ENCODE results near the gene TAF4B.

DNA sequence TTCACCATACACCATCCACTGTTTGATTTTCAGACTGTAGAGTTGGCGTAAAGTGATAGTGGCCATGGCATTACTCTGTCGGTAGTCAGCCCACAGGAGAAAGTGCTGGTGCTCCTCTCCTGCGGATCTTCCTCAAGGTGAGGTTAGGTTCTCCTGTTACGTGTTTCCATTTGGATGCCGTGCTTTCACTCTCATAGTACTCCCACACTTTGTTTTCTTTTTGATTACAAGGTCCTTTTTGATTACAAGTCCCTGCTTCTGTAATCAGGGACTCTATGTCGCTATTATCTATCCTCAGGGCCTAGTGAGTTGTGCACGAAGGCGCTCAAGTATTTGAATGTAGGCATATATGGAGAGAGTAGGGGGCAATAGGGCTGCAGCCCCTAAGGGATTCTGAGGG lies 4.3 kb downstream of the TAF4B start:
- TF ChIP-seq, protein P1, sequence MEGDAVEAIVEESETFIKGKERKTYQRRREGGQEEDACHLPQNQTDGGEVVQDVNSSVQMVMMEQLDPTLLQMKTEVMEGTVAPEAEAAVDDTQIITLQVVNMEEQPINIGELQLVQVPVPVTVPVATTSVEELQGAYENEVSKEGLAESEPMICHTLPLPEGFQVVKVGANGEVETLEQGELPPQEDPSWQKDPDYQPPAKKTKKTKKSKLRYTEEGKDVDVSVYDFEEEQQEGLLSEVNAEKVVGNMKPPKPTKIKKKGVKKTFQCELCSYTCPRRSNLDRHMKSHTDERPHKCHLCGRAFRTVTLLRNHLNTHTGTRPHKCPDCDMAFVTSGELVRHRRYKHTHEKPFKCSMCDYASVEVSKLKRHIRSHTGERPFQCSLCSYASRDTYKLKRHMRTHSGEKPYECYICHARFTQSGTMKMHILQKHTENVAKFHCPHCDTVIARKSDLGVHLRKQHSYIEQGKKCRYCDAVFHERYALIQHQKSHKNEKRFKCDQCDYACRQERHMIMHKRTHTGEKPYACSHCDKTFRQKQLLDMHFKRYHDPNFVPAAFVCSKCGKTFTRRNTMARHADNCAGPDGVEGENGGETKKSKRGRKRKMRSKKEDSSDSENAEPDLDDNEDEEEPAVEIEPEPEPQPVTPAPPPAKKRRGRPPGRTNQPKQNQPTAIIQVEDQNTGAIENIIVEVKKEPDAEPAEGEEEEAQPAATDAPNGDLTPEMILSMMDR (IDR thresholded peaks at IDR 0.05 in 4 of 5, conservative IDR thresholded peaks at IDR 0.05 in 1 of 5) = no peak
- no peak for TF ChIP-seq POLR2A (IDR thresholded peaks at IDR 0.05)

All from gastrocnemius medialis (tissue), 4 donors.